Adrenal gland (tissue), 5 donors: ENCODE results near the gene GPR153.

Source experiments
- POLR2A ChIP-seq, 2 donors: fragments of 450-650 bp; IDR thresholded peaks; one replicate each; pipeline ENCODE4 v1.6.1; 2017; ENCODE audit warnings: antibody characterized with exemption in 2 of 2, mild to moderate bottlenecking in 2 of 2, moderate library complexity in 1 of 2
- TF ChIP-seq, protein P1 (sequence below), 6 experiments: fragments of 450-650 bp in 4 of 6; fragments of 200-600 bp in 2 of 6; sonication (generic) in 1 of 6; IDR thresholded peaks; 1 replicate in 5 of 6; 2 replicates in 1 of 6; pipeline versions ENCODE4 v1.5.1 to v1.8.0; 2016 to 2021; ENCODE audit warnings: antibody characterized with exemption in 6 of 6, mild to moderate bottlenecking in 2 of 6, moderate library complexity in 1 of 6
- donor health status: DM: no; HTN: no; CAD: no.

DNA sequence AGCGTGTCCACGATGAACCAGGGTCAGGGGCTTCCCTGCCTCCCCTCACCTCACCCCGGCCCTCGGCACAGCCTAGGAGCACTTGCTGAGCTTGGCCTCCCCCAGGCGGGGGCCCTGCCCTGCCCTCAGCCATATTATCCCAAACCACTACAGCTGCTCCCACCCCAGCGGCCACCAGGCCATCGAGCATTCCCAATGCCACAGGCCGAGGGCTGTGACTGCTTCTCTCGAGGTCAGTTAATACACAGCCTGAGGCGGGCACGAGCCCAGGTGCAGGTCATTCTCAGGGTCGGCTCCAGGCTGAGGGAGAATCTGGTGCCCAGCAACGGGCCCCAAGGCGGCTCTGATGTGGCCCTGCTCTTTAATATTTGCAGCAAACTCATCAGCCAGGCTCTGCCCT, 8.4 kb upstream of the GPR153 start:
- TF ChIP-seq, protein P1, sequence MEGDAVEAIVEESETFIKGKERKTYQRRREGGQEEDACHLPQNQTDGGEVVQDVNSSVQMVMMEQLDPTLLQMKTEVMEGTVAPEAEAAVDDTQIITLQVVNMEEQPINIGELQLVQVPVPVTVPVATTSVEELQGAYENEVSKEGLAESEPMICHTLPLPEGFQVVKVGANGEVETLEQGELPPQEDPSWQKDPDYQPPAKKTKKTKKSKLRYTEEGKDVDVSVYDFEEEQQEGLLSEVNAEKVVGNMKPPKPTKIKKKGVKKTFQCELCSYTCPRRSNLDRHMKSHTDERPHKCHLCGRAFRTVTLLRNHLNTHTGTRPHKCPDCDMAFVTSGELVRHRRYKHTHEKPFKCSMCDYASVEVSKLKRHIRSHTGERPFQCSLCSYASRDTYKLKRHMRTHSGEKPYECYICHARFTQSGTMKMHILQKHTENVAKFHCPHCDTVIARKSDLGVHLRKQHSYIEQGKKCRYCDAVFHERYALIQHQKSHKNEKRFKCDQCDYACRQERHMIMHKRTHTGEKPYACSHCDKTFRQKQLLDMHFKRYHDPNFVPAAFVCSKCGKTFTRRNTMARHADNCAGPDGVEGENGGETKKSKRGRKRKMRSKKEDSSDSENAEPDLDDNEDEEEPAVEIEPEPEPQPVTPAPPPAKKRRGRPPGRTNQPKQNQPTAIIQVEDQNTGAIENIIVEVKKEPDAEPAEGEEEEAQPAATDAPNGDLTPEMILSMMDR (IDR thresholded peaks at IDR 0.05): no peak
- TF ChIP-seq POLR2A (IDR thresholded peaks at IDR 0.05): no peak
